ENCODE measurements around the gene ELP4.
"Not testable (repeated sequence)": the region's sequence is repeated elsewhere in the genome, so short reads cannot be mapped to it uniquely, and the experiment has no call there.

Gene ELP4

GRCh38 chr11:31555938-31556337 lies 46.4 kb downstream of the ELP4 start:
- DNase-seq = no peak

- DNase-seq = no peak
Measured at GRCh38 chr11:31558001-31558400, 48.4 kb downstream of the ELP4 start.

- no peak for DNase-seq
Measured at GRCh38 chr11:31560842-31561476, 51.4 kb downstream of the ELP4 start.

GRCh38 chr11:31564517-31564916 lies 55.0 kb downstream of the ELP4 start:
- DNase-seq = not testable (repeated sequence)

- not testable (repeated sequence) for DNase-seq
Measured at GRCh38 chr11:31574133-31574532, 64.6 kb downstream of the ELP4 start.

- DNase-seq = not testable (repeated sequence)
Measured at GRCh38 chr11:31575764-31576163, 66.2 kb downstream of the ELP4 start.

GRCh38 chr11:31579412-31579811 lies 69.8 kb downstream of the ELP4 start:
- DNase-seq = not testable (repeated sequence)

GRCh38 chr11:31582697-31583096 lies 73.1 kb downstream of the ELP4 start:
- DNase-seq = no peak

GRCh38 chr11:31598454-31598853 lies 88.9 kb downstream of the ELP4 start:
- DNase-seq = no peak

GRCh38 chr11:31601635-31602282 lies 92.2 kb downstream of the ELP4 start:
- no peak for DNase-seq

GRCh38 chr11:31606893-31607292 lies 97.3 kb downstream of the ELP4 start:
- no peak for DNase-seq

- no peak for DNase-seq
Measured at GRCh38 chr11:31607914-31608313, 98.3 kb downstream of the ELP4 start.

GRCh38 chr11:31608995-31609394 lies 99.4 kb downstream of the ELP4 start:
- no peak for DNase-seq

GRCh38 chr11:31610544-31610943 lies 101.0 kb downstream of the ELP4 start:
- DNase-seq = no peak

GRCh38 chr11:31617246-31617645 lies 107.7 kb downstream of the ELP4 start:
- no peak for DNase-seq

- no peak for DNase-seq
Measured at GRCh38 chr11:31619980-31620379, 110.4 kb downstream of the ELP4 start.

GRCh38 chr11:31620434-31620833 lies 110.9 kb downstream of the ELP4 start:
- DNase-seq = no peak

GRCh38 chr11:31625868-31626267 lies 116.3 kb downstream of the ELP4 start:
- no peak for DNase-seq

- DNase-seq = no peak
Measured at GRCh38 chr11:31628111-31628510, 118.5 kb downstream of the ELP4 start.

- DNase-seq = no peak
Measured at GRCh38 chr11:31636983-31637382, 127.4 kb downstream of the ELP4 start.

- no peak for DNase-seq
Measured at GRCh38 chr11:31640611-31641010, 131.0 kb downstream of the ELP4 start.

GRCh38 chr11:31641477-31642062 lies 132.0 kb downstream of the ELP4 start:
- DNase-seq = no peak

- DNase-seq = no peak
Measured at GRCh38 chr11:31643857-31644256, 134.3 kb downstream of the ELP4 start.

- DNase-seq = no peak
Measured at GRCh38 chr11:31645747-31646146, 136.2 kb downstream of the ELP4 start.

Data from T-helper 1 cell (primary cell).